T-helper 1 cell treated with Interleukin-12 subunit alpha and Interleukin-12 subunit beta and Interleukin-4 antibody, amounts not matched to agents 30 μg/mL and 1 μg/mL, for 36 hours (primary cell): ENCODE data around the gene TIMP2.
"Not testable (repeated sequence)": the region's sequence is repeated elsewhere in the genome, so short reads cannot be mapped to it uniquely, and the experiment has no call there.

Experiments
- H3K27ac Mint-ChIP-seq: one replicate; pipeline ENCODE4 v1.8.0; 2021; ENCODE audit warnings: mild to moderate bottlenecking, mixed read lengths
- H3K27me3 Mint-ChIP-seq: one replicate; pipeline ENCODE4 v1.8.0; 2021; ENCODE audit warnings: low read depth, mixed read lengths
- H3K36me3 Mint-ChIP-seq: one replicate; pipeline ENCODE4 v1.8.0; 2021; ENCODE audit warnings: low read depth, mixed read lengths
- H3K4me1 Mint-ChIP-seq: one replicate; pipeline ENCODE4 v1.8.0; 2021; ENCODE audit warnings: low read depth, mixed read lengths
- H3K4me3 Mint-ChIP-seq: one replicate; pipeline ENCODE4 v1.8.0; 2021; ENCODE audit warnings: mild to moderate bottlenecking, moderate library complexity, mixed read lengths
- H3K9me3 Mint-ChIP-seq: one replicate; pipeline ENCODE4 v1.8.0; 2021; ENCODE audit warnings: mixed read lengths

The TIMP2 gene

GRCh38 chr17:78925234-78925633 lies at the start of gene TIMP2:
TIMP2 (minus strand) TSS chr17:78925387; CDS start chr17:78925088, 299 bp downstream.
- Mint-ChIP-seq H3K36me3 (no peaks in the 10 kb centered on the region), H3K4me3 (peak within 1 kb of the TSS; percentile 68), H3K9me3 (no peaks in the 10 kb centered on the region), H3K27me3 (peaks cover 39% of the 10 kb centered on the region), H3K27ac (no peak within 1 kb of the TSS), H3K4me1 (peaks cover 10% of the 10 kb centered on the region)

- peaks cover 23% of the 10 kb centered on the region for H3K36me3 Mint-ChIP-seq
- H3K4me1 Mint-ChIP-seq: peaks cover 20% of the 10 kb centered on the region
- no peaks in the 10 kb centered on the region for H3K9me3 Mint-ChIP-seq
- no peak overlapping the region for H3K4me3 Mint-ChIP-seq
- H3K27me3 Mint-ChIP-seq: no peaks in the 10 kb centered on the region
- H3K27ac Mint-ChIP-seq: no peak overlapping the region
Measured at GRCh38 chr17:78973792-78974520, 48.8 kb upstream of the TIMP2 start.

- Mint-ChIP-seq H3K27me3 (no peaks in the 10 kb centered on the region), H3K27ac (no peak overlapping the region), H3K9me3 (no peaks in the 10 kb centered on the region), H3K4me1 (peaks cover 20% of the 10 kb centered on the region), H3K36me3 (peaks cover 23% of the 10 kb centered on the region), H3K4me3 (no peak overlapping the region)
Measured at GRCh38 chr17:78973196-78973595, 48.0 kb upstream of the TIMP2 start.

- Mint-ChIP-seq H3K4me1 (peaks cover 18% of the 10 kb centered on the region), H3K27ac (no peak overlapping the region), H3K4me3 (no peak overlapping the region), H3K27me3 (no peaks in the 10 kb centered on the region), H3K36me3 (peaks cover 22% of the 10 kb centered on the region), H3K9me3 (no peaks in the 10 kb centered on the region)
Measured at GRCh38 chr17:78972507-78973105, 47.4 kb upstream of the TIMP2 start.

- H3K27me3 Mint-ChIP-seq: no peaks in the 10 kb centered on the region
- peaks cover 12% of the 10 kb centered on the region for H3K4me1 Mint-ChIP-seq
- H3K4me3 Mint-ChIP-seq: no peak overlapping the region
- no peaks in the 10 kb centered on the region for H3K9me3 Mint-ChIP-seq
- peaks cover 15% of the 10 kb centered on the region for H3K36me3 Mint-ChIP-seq
- H3K27ac Mint-ChIP-seq: no peak overlapping the region
Measured at GRCh38 chr17:78971756-78972506, 46.7 kb upstream of the TIMP2 start.

GRCh38 chr17:78970834-78971755 lies 45.9 kb upstream of the TIMP2 start:
- Mint-ChIP-seq H3K4me3 (no peak overlapping the region), H3K27me3 (no peaks in the 10 kb centered on the region), H3K36me3 (peaks cover 15% of the 10 kb centered on the region), H3K27ac (peak overlapping the region; percentile 67), H3K9me3 (no peaks in the 10 kb centered on the region), H3K4me1 (peaks cover 10% of the 10 kb centered on the region)

GRCh38 chr17:78969865-78970264 lies 44.7 kb upstream of the TIMP2 start:
- Mint-ChIP-seq H3K4me1 (peaks cover 8% of the 10 kb centered on the region), H3K36me3 (peaks cover 15% of the 10 kb centered on the region), H3K4me3 (no peak overlapping the region), H3K27ac (no peak overlapping the region), H3K27me3 (no peaks in the 10 kb centered on the region), H3K9me3 (no peaks in the 10 kb centered on the region)

- H3K4me1 Mint-ChIP-seq: peaks cover 8% of the 10 kb centered on the region
- no peak overlapping the region for H3K27ac Mint-ChIP-seq
- no peak overlapping the region for H3K4me3 Mint-ChIP-seq
- H3K9me3 Mint-ChIP-seq: no peaks in the 10 kb centered on the region
- peaks cover 12% of the 10 kb centered on the region for H3K36me3 Mint-ChIP-seq
- no peaks in the 10 kb centered on the region for H3K27me3 Mint-ChIP-seq
Measured at GRCh38 chr17:78967782-78968362, 42.7 kb upstream of the TIMP2 start.

- H3K36me3 Mint-ChIP-seq: peaks cover 9% of the 10 kb centered on the region
- no peak overlapping the region for H3K4me3 Mint-ChIP-seq
- H3K27ac Mint-ChIP-seq: no peak overlapping the region
- H3K27me3 Mint-ChIP-seq: no peaks in the 10 kb centered on the region
- peaks cover 6% of the 10 kb centered on the region for H3K4me1 Mint-ChIP-seq
- H3K9me3 Mint-ChIP-seq: no peaks in the 10 kb centered on the region
Measured at GRCh38 chr17:78966910-78967600, 41.9 kb upstream of the TIMP2 start.

- no peak overlapping the region for H3K27ac Mint-ChIP-seq
- no peak overlapping the region for H3K4me3 Mint-ChIP-seq
- no peaks in the 10 kb centered on the region for H3K9me3 Mint-ChIP-seq
- peaks cover 4% of the 10 kb centered on the region for H3K4me1 Mint-ChIP-seq
- H3K27me3 Mint-ChIP-seq: no peaks in the 10 kb centered on the region
- peaks cover 7% of the 10 kb centered on the region for H3K36me3 Mint-ChIP-seq
Measured at GRCh38 chr17:78966123-78966813, 41.1 kb upstream of the TIMP2 start.

- Mint-ChIP-seq H3K36me3 (peaks cover 3% of the 10 kb centered on the region), H3K27me3 (no peaks in the 10 kb centered on the region), H3K9me3 (no peaks in the 10 kb centered on the region), H3K27ac (no peak overlapping the region), H3K4me3 (no peak overlapping the region), H3K4me1 (no peaks in the 10 kb centered on the region)
Measured at GRCh38 chr17:78965491-78965924, 40.3 kb upstream of the TIMP2 start.

GRCh38 chr17:78963378-78963777 lies 38.2 kb upstream of the TIMP2 start:
- Mint-ChIP-seq H3K27ac (no peak overlapping the region), H3K27me3 (no peaks in the 10 kb centered on the region), H3K36me3 (no peaks in the 10 kb centered on the region), H3K4me1 (no peaks in the 10 kb centered on the region), H3K9me3 (no peaks in the 10 kb centered on the region), H3K4me3 (no peak overlapping the region)

GRCh38 chr17:78962984-78963348 lies 37.8 kb upstream of the TIMP2 start:
- H3K9me3 Mint-ChIP-seq, H3K36me3 Mint-ChIP-seq, H3K27me3 Mint-ChIP-seq, H3K4me1 Mint-ChIP-seq, H3K27ac Mint-ChIP-seq, H3K4me3 Mint-ChIP-seq: not testable (repeated sequence)
